CD4-positive, alpha-beta T cell treated with Interleukin-1 beta for 1 hour (primary cell): Measurements from ENCODE around the gene SLC4A1.

Experiments used
- DNase-seq, 2 donors: peaks; one replicate each; pipeline ENCODE4 v3.0.0-alpha.2; 2020 to 2022

Gene SLC4A1

GRCh38 chr17:44267818-44268490 is at the start of gene SLC4A1:
TSS of gene SLC4A1 (minus strand) at chr17:44268135. CDS start at chr17:44262866, 5,269 bp downstream.
- no peak for DNase-seq

- no peak for DNase-seq
These were observed 49.6 kb upstream of the SLC4A1 start for GRCh38 chr17:44317545-44317944.

- DNase-seq: no peak
These were observed 48.1 kb upstream of the SLC4A1 start for GRCh38 chr17:44315760-44316731.

- peak; percentile 9 to 33 for DNase-seq
These were observed 47.1 kb upstream of the SLC4A1 start for GRCh38 chr17:44314869-44315661.

GRCh38 chr17:44314524-44314868 is 46.6 kb upstream of the SLC4A1 start:
- DNase-seq: no peak

- DNase-seq: no peak
These were observed 46.1 kb upstream of the SLC4A1 start for GRCh38 chr17:44314031-44314430.

- no peak for DNase-seq
These were observed 44.6 kb upstream of the SLC4A1 start for GRCh38 chr17:44312396-44313104.

- DNase-seq: no peak
These were observed 43.7 kb upstream of the SLC4A1 start for GRCh38 chr17:44311562-44312181.

- no peak for DNase-seq
These were observed 42.9 kb upstream of the SLC4A1 start for GRCh38 chr17:44310609-44311376.

GRCh38 chr17:44310188-44310587 is 42.3 kb upstream of the SLC4A1 start:
- DNase-seq: no peak

GRCh38 chr17:44309472-44309871 is 41.5 kb upstream of the SLC4A1 start:
- DNase-seq: no peak

- no peak for DNase-seq
These were observed 40.9 kb upstream of the SLC4A1 start for GRCh38 chr17:44308865-44309264.

- peak; percentile 87 to 89 for DNase-seq
These were observed 40.4 kb upstream of the SLC4A1 start, which contains the start of gene RUNDC3A for GRCh38 chr17:44308320-44308818. TSS of gene RUNDC3A (plus strand) at chr17:44308601. CDS start at chr17:44308833, 232 bp downstream.

GRCh38 chr17:44307387-44308186 is 39.7 kb upstream of the SLC4A1 start:
- no peak for DNase-seq

GRCh38 chr17:44304651-44305050 is 36.7 kb upstream of the SLC4A1 start:
- DNase-seq: no peak

- DNase-seq: no peak
These were observed 30.0 kb upstream of the SLC4A1 start for GRCh38 chr17:44297975-44298374.

- no peak for DNase-seq
These were observed 25.7 kb upstream of the SLC4A1 start for GRCh38 chr17:44293509-44294226.

GRCh38 chr17:44287651-44288050 is 19.7 kb upstream of the SLC4A1 start:
- no peak for DNase-seq

GRCh38 chr17:44284024-44284400 is 16.1 kb upstream of the SLC4A1 start:
- no peak for DNase-seq
